SK-N-SH treated with all-trans-retinoic acid at 6 μM for 48 hours (cell line): ENCODE results near the gene SUSD6.

Experiments
- ARNTL ChIP-seq: fragments of 450-650 bp; formaldehyde crosslinking; IDR thresholded peaks from 2 replicates; pipeline ENCODE4 v1.5.0; 2020; ENCODE audit warnings: low read depth, mild to moderate bottlenecking, moderate library complexity, borderline replicate concordance
- BACH2 ChIP-seq: fragments of 250-450 bp; sonication (Bioruptor Pico); IDR thresholded peaks from 2 replicates; pipeline ENCODE4 v1.9.0; 2021; ENCODE audit warnings: mild to moderate bottlenecking, borderline replicate concordance
- RARB ChIP-seq: fragments of 250-450 bp; sonication (Bioruptor Pico); IDR thresholded peaks from 2 replicates; pipeline ENCODE4 v1.8.0; 2021; ENCODE audit warnings: mild to moderate bottlenecking, moderate library complexity
- ZC3H10 ChIP-seq: fragments of 250-450 bp; sonication (Bioruptor Pico); IDR thresholded peaks from 2 replicates; pipeline ENCODE4 v1.5.1; 2021; ENCODE audit warnings: mild to moderate bottlenecking, moderate library complexity
- ZFP3 ChIP-seq: fragments of 250-450 bp; sonication (Bioruptor Pico); IDR thresholded peaks from 2 replicates; pipeline ENCODE4 v1.5.0; 2020; ENCODE audit warnings: mild to moderate bottlenecking, moderate library complexity
- ZFP30 ChIP-seq: fragments of 450-650 bp; formaldehyde crosslinking; IDR thresholded peaks from 2 replicates; pipeline ENCODE4 v1.5.0; 2022; ENCODE audit warnings: mild to moderate bottlenecking, moderate library complexity
- ZNF70 ChIP-seq: fragments of 450-650 bp; formaldehyde crosslinking; IDR thresholded peaks from 2 replicates; pipeline ENCODE4 v1.5.0; 2020; ENCODE audit warnings: mild to moderate bottlenecking, moderate library complexity
- TF ChIP-seq, protein P1 (sequence below): fragments of 250-450 bp; sonication (Bioruptor Pico); IDR thresholded peaks from 2 replicates; pipeline ENCODE4 v1.8.0; 2020; ENCODE audit warnings: mild to moderate bottlenecking, moderate library complexity, borderline replicate concordance

DNA sequence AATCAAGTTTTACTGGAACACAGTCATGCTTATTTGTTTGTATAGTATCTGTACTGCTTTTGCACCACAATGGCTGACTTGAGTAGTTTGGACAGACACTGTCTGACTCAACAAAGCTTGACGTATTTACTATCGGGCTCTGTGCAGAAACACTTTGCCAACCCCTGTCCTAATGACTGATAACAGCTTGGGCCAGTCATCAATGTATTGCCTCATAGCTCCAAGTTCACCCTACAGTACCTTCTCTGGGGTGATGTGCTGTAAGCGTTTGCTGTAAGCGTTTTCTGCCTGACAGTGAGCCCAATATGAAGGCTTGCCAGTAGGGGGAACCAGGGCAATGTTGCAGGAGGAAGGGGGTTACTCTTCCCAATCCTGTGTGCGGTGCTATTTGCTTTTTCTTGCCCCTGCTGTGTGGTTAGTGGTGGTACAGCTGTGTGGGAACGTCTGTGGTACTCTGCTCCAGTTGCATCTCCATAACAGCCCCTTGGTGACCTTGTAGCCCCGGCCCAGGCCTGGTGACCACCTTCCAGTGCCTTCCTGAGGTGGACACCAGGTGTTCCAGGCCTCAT is 31.3 kb upstream of the SUSD6 start:
- TF ChIP-seq, protein P1, sequence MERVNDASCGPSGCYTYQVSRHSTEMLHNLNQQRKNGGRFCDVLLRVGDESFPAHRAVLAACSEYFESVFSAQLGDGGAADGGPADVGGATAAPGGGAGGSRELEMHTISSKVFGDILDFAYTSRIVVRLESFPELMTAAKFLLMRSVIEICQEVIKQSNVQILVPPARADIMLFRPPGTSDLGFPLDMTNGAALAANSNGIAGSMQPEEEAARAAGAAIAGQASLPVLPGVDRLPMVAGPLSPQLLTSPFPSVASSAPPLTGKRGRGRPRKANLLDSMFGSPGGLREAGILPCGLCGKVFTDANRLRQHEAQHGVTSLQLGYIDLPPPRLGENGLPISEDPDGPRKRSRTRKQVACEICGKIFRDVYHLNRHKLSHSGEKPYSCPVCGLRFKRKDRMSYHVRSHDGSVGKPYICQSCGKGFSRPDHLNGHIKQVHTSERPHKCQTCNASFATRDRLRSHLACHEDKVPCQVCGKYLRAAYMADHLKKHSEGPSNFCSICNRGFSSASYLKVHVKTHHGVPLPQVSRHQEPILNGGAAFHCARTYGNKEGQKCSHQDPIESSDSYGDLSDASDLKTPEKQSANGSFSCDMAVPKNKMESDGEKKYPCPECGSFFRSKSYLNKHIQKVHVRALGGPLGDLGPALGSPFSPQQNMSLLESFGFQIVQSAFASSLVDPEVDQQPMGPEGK (CRISPR knock-in tag), result no peak
- TF ChIP-seq ARNTL (CRISPR knock-in tag) (no peak), RARB (CRISPR knock-in tag) (no peak), BACH2 (CRISPR knock-in tag) (no peak), ZC3H10 (no peak), ZNF70 (CRISPR knock-in tag) (no peak), ZFP3 (CRISPR knock-in tag) (no peak), ZFP30 (CRISPR knock-in tag) (no peak)
